ENCODE results near the gene RFX8. TPM values are rescaled to one million over a fixed set of nuclear protein-coding genes. Genes with fewer than 3 reads are reported as not detected.

RFX8 gene
- total and polyA plus RNA-seq, 2 of the 8 experiments (the other 6 are each of a cell fraction or from before 2014, with no cell fraction given), result 0.60 to 0.97 TPM

DNA sequence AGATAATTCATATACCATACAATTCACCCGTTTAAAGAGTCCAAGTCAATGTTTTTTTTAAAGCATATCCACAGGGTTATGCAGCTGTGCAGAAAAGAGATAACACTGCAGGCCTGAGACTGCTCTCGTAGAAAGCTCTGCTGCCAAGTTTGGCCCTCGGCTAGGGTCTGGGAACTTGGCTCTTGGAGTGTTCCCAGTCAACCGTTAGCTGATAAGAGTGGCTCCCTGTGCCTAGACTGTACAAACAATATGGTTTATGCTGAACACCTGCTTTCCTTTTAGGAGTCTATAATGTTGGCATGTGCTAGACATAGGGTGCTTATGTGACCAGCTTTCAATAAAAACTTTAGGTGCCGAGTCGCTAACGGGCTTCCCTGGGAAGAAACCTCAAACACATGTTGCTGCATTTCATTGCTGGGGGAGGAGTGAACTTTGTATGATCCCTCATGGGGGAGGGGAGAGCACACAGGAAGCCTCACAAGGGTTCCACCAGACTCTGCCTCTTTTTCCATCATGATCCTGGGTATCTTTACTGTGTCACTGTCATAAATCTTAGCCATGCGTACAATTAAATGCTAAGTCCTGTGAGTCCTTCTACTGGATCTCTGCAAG is 34.7 kb downstream of the RFX8 start:
- ChIA-PET CTCF (ENCODE audit: partially characterized antibody) (interaction anchor here (0.8 kb wide), 1 partner anchor 11 kb away, joined by 3 read pairs; no protein-coding TSS in a partner anchor), POLR2A (ENCODE audit: partially characterized antibody) (no interaction called here)
- H3K23ac ChIP-seq (ENCODE audit: insufficient read length), result no peak overlapping the region
- H3K79me1 ChIP-seq (ENCODE audit: low read depth, low read length), result no peaks in the 10 kb centered on the region
- H3K4me1 ChIP-seq (replicated peaks in 1 of 4; ENCODE audit: control insufficient read depth in 3 of 4, insufficient read depth in 4 of 4, low read length in 3 of 4), result peaks cover 0 to 2% (median under 1%) of the 10 kb centered on the region in 4 experiments; a peak in 3 of 7 replicates
- H2AFZ ChIP-seq (ENCODE audit: low read length), result no peak overlapping the region
- H2BK12ac ChIP-seq (ENCODE audit: low read depth, low read length), result no peak overlapping the region
- H3K4me2 ChIP-seq (ENCODE audit: insufficient read depth in 1 of 2, low read depth in 2 of 2, low read length in 2 of 2), result no peak overlapping the region
- no peak overlapping the region for H2AK5ac ChIP-seq (ENCODE audit: low read depth, low read length)
- no peak overlapping the region for H3K56ac ChIP-seq (replicated peaks; ENCODE audit: insufficient read length, low read depth, low read length)
- no peaks in the 10 kb centered on the region for H3K23me2 ChIP-seq (ENCODE audit: low read depth, low read length)
- H3K18ac ChIP-seq (ENCODE audit: extremely low read depth, low read length), result no peak overlapping the region
- H2BK120ac ChIP-seq (replicated peaks; ENCODE audit: low read depth, low read length), result no peak overlapping the region
- FAIRE-seq (no peak), DNase-seq (ENCODE audit: low read depth in 1 of 2, low spot score in 2 of 2) (no peak)
- H4K91ac ChIP-seq (replicated peaks; ENCODE audit: insufficient read length, low read length), result no peak overlapping the region
- no peak overlapping the region for H3K4ac ChIP-seq (replicated peaks; ENCODE audit: insufficient read length, low read depth, low read length)
- H3K79me2 ChIP-seq (ENCODE audit: control insufficient read depth in 1 of 2, insufficient read depth in 2 of 2, low read length in 2 of 2), result no peaks in the 10 kb centered on the region
- no peak overlapping the region for H4K5ac ChIP-seq (ENCODE audit: insufficient read length, low read depth, low read length)
- no peak overlapping the region for H2BK5ac ChIP-seq (ENCODE audit: low read depth, low read length)
- no peaks in the 10 kb centered on the region for H3K27me3 ChIP-seq (replicated peaks in 1 of 4; ENCODE audit: control insufficient read depth in 3 of 4, extremely low read depth in 1 of 4, insufficient read depth in 3 of 4, low read length in 3 of 4)
- no peak overlapping the region for H3K4me3 ChIP-seq (ENCODE audit: extremely low read depth in 1 of 4, insufficient read depth in 2 of 4, low read depth in 3 of 4, low read length in 4 of 4)
- H3K9me3 ChIP-seq (ENCODE audit: insufficient read depth in 2 of 2, low read depth in 1 of 2, low read length in 1 of 2), result no peaks in the 10 kb centered on the region
- no peak overlapping the region for H3K14ac ChIP-seq (ENCODE audit: insufficient read length)
- no peak overlapping the region for H3K27ac ChIP-seq (ENCODE audit: low read depth, low read length)
- no peak overlapping the region for H2BK20ac ChIP-seq (ENCODE audit: low read length)
- no peaks in the 10 kb centered on the region for H3K36me3 ChIP-seq (ENCODE audit: control insufficient read depth in 2 of 4, insufficient read depth in 4 of 4, low read length in 3 of 4)
- H4K8ac ChIP-seq (ENCODE audit: extremely low read depth, insufficient read depth, low read length), result no peak overlapping the region
- H4K20me1 ChIP-seq (replicated peaks in 1 of 2; ENCODE audit: control insufficient read depth in 1 of 2, insufficient read depth in 2 of 2, low read length in 2 of 2), result no peaks in the 10 kb centered on the region
- no peak overlapping the region for H2BK15ac ChIP-seq (ENCODE audit: low read length)
- H3K9ac ChIP-seq (replicated peaks in 1 of 4; ENCODE audit: extremely low read depth in 1 of 4, low read depth in 3 of 4, low read length in 3 of 4), result no peak overlapping the region
- WGBS, 2 experiments (ENCODE audit: extremely low coverage in 1 of 2, insufficient coverage in 1 of 2, insufficient read length in 1 of 2, insufficient replicate concordance in 2 of 2, low coverage in 1 of 2, low lambda C conversion rate in 2 of 2, missing lambda C conversion rate in 1 of 2), result 91% methylated on average over 8 of the region's 8 CpGs; no CpG with 5 or more reads in 1 of the 2 experiments
- TF ChIP-seq BACH1 (IDR thresholded peaks at IDR 0.05; ENCODE audit: low read length) (no peak), TAF1 (IDR thresholded peaks at IDR 0.05; ENCODE audit: low read depth, low read length) (no peak), EP300 (IDR thresholded peaks at IDR 0.05; ENCODE audit: borderline replicate concordance in 1 of 2, low read depth in 2 of 2, low read length in 2 of 2) (no peak), SIX5 (IDR thresholded peaks at IDR 0.05; ENCODE audit: low read depth, low read length) (no peak), POLR2AphosphoS5 (IDR thresholded peaks at IDR 0.05; ENCODE audit: low read depth, low read length) (no peak), POLR2A (IDR thresholded peaks at IDR 0.05; ENCODE audit: control extremely low read depth in 1 of 2, low read depth in 2 of 2, low read length in 2 of 2) (no peak), CREB1 (IDR thresholded peaks at IDR 0.05) (no peak), RBBP5 (IDR thresholded peaks at IDR 0.05; ENCODE audit: borderline replicate concordance, low read depth, low read length) (no peak), YY1 (IDR thresholded peaks at IDR 0.05; ENCODE audit: low read depth, low read length) (no peak), CTBP2 (IDR thresholded peaks at IDR 0.05; ENCODE audit: borderline replicate concordance, insufficient read depth, insufficient read length, low read length) (no peak), RNF2 (IDR thresholded peaks at IDR 0.05; ENCODE audit: borderline replicate concordance, low read depth, low read length, missing control alignments, poor library complexity, severe bottlenecking) (no peak)
- TF ChIP-seq, protein P1, sequence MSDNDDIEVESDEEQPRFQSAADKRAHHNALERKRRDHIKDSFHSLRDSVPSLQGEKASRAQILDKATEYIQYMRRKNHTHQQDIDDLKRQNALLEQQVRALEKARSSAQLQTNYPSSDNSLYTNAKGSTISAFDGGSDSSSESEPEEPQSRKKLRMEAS (IDR thresholded peaks at IDR 0.05), result no peak
- TF ChIP-seq, protein P2, sequence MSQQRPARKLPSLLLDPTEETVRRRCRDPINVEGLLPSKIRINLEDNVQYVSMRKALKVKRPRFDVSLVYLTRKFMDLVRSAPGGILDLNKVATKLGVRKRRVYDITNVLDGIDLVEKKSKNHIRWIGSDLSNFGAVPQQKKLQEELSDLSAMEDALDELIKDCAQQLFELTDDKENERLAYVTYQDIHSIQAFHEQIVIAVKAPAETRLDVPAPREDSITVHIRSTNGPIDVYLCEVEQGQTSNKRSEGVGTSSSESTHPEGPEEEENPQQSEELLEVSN (IDR thresholded peaks at IDR 0.05), result no peak

Data from H1 (cell line).